ENCODE data around the gene ADGRG4.
A peak's percentile ranks its signal among the peaks of the same experiment; 100 is the strongest.

Gene ADGRG4

DNA sequence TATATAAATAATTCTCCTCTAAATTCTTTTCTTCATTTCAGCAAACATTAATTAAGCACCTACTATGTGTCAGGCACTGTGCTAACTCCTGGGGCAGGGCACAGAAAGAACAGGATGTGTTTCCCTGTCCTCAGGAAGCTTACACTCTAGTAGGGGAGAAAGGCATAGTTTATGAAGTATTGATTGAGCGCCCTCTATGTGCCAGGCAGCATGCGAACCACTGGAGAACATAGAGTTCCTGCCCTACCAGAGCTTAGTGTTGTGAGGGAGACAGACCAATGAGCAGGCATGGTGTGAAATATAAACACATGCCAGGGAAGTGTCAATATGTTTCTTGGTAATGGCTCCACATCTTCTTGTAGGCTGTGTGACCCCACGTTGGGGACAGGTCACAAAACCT, 3.7 kb downstream of the ADGRG4 start:
- TF ChIP-seq, protein P1, sequence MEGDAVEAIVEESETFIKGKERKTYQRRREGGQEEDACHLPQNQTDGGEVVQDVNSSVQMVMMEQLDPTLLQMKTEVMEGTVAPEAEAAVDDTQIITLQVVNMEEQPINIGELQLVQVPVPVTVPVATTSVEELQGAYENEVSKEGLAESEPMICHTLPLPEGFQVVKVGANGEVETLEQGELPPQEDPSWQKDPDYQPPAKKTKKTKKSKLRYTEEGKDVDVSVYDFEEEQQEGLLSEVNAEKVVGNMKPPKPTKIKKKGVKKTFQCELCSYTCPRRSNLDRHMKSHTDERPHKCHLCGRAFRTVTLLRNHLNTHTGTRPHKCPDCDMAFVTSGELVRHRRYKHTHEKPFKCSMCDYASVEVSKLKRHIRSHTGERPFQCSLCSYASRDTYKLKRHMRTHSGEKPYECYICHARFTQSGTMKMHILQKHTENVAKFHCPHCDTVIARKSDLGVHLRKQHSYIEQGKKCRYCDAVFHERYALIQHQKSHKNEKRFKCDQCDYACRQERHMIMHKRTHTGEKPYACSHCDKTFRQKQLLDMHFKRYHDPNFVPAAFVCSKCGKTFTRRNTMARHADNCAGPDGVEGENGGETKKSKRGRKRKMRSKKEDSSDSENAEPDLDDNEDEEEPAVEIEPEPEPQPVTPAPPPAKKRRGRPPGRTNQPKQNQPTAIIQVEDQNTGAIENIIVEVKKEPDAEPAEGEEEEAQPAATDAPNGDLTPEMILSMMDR (conservative IDR thresholded peaks at IDR 0.05; ENCODE audit: low read depth, low read length), result no peak
- no peak overlapping the region for H3K4me3 ChIP-seq (ENCODE audit: low read length)
- no peak for DNase-seq (ENCODE audit: low read depth)

DNA sequence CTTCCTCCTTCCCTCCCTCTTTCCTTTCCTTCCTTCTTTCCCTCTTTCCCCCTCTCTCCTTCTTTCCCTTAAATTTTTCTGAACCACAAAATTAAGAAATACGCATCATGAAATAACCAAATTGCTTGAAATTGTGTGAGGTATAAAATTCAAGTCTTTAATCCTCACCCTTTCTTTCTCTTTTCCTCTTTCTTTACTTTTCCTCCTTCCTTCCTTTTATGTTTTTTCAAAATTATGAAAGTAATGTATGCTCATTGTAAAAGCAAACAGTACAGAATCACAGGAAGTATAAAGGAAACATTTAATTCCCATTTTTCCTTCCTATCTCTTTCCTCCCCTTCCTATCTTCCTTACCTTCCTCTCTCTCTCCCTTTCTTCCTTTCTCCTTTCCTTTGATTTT, 5.4 kb downstream of the ADGRG4 start:
- TF ChIP-seq, protein P1 (conservative IDR thresholded peaks at IDR 0.05; ENCODE audit: low read depth, low read length), result no peak
- no peak for DNase-seq (ENCODE audit: low read depth)

DNA sequence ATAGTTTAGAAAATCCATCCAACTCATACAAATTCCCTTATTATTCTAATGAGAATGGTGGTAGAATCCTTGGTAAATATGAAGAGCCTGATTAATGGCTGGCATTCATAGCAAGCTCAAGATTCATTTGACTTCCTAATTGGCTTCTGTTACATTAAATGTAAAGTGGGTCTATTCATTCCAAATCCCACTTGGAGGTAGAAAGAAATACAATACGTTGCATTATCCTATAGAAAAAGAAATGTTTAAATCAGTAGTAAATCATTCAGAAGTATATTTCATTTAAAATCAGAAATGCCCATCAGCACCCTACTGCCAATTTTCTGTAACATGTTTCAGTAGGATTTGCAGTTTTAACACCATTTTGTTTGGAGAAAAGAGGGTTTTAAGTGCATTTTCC, 6.7 kb downstream of the ADGRG4 start:
- TF ChIP-seq, protein P1 (conservative IDR thresholded peaks at IDR 0.05; ENCODE audit: low read depth, low read length), result no peak
- DNase-seq (ENCODE audit: low read depth), result no peak
- no peak overlapping the region for H3K4me3 ChIP-seq (ENCODE audit: low read length)

More for the DNA sequence above, 5.4 kb downstream of the ADGRG4 start:
- no peak overlapping the region for H3K4me3 ChIP-seq (ENCODE audit: low read length)

DNA sequence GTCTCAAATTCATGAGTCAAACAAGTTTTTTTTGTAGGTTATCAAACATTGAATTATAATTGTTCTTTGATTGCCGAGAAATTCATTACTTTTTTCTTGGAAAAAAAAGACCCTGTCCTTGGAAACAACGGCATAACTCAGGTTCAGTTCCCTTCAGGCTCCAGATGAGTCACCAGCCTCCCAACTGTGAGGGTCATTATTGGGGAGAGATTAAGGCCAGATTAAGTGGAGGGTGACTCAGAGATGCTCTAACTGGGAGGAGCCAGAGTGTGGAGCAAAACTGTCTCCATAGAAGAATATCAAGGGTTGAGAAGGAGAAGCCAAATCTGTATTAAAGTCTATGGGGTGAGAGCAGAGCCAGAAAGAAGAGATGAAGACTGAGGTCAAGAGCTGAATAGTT, 9.6 kb downstream of the ADGRG4 start:
- peak; percentile 23 for DNase-seq (ENCODE audit: low read depth)
- TF ChIP-seq, protein P1 (conservative IDR thresholded peaks at IDR 0.05; ENCODE audit: low read depth, low read length), result no peak
- H3K4me3 ChIP-seq (ENCODE audit: low read length), result no peak overlapping the region

DNA sequence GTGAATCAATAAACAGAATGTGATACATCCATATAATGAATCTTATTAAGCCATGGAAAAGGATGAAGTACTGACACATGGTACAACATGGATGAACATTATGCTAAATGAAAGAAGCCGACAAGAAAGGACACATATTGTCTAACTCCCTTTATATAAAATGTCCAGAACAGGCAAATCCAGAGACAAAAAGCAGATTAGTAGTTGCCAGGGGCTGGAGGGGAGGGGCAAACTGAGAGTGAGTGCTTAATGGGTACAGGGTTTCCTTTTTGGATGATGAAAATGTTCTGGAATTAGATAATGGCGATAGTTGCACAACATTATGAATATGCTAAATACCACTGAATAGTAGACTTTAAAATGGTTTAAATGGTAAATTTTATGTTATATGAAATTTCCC, 17.4 kb downstream of the ADGRG4 start:
- TF ChIP-seq, protein P1 (conservative IDR thresholded peaks at IDR 0.05; ENCODE audit: low read depth, low read length), result no peak
- no peak overlapping the region for H3K4me3 ChIP-seq (ENCODE audit: low read length)
- DNase-seq (ENCODE audit: low read depth), result no peak

DNA sequence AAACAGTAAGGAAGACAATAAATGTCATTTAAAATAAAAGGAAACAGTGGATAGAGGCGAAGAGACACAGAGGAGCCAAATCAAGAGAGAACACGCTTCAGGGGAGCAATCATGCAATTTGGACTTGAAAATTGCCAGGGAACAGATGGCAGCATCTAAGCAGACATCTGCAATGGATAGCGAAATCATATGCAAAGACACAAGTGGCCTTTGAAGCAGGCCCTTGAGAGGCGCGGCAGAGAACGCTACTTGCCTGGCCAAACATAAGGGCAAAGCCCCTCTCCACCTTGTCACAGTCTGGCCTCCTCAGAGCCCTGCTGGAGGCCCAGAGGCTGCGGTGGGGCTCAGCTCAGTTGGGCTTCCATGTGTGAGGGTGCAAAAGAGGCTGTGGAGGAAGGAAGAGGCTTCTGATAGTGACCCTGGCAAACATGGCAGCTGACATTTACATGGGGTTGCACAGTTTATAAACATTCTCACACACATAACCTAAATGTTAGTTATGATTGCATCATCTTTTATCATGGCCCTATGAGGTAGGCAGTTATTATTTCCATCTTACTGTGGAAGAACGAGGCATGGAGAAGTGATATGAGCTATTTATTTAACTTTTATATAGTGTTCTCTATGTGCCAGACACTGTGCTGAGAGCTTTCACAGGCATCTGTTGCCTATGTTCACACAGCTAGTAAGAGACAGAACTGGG, 18.3 kb downstream of the ADGRG4 start:
- no peak for DNase-seq (ENCODE audit: low read depth)
- H3K4me3 ChIP-seq (ENCODE audit: low read length), result no peak overlapping the region
- TF ChIP-seq, protein P1 (conservative IDR thresholded peaks at IDR 0.05; ENCODE audit: low read depth, low read length), result no peak

DNA sequence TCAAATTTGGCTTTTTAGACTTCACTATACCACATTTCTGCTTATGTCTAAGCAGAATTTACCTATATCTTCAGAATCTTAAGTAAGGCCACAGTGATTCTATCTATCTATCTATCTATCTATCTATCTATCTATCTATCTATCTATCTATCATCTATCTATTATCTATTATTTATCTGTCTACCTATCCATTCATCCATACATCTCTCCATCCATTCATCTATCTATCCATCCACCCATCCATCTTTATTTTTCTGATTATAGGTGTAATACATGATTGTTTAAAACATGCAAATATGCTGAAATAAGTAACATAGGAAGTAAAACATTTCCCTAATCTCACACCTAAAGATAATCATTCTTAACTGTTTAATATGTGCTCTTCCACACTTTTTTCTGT, 18.8 kb downstream of the ADGRG4 start:
- H3K4me3 ChIP-seq (ENCODE audit: low read length), result no peak overlapping the region
- DNase-seq (ENCODE audit: low read depth), result no peak
- TF ChIP-seq, protein P1 (conservative IDR thresholded peaks at IDR 0.05; ENCODE audit: low read depth, low read length), result no peak

Data from retinal pigment epithelial cell (primary cell).